OCI-LY7 (cell line): ENCODE measurements around the gene SPPL3.

ENCODE experiments used
- CTCF ChIP-seq: fragments of 200-600 bp; sonication (generic); conservative IDR thresholded peaks from 2 replicates; pipeline ENCODE4 v1.5.1; 2014; ENCODE audit warnings: mild to moderate bottlenecking, antibody characterized with exemption, low read length, moderate library complexity, mixed read lengths
- EZH2phosphoT487 ChIP-seq: fragments of 200-600 bp; sonication (generic); IDR thresholded peaks from 2 replicates; pipeline ENCODE4 v1.6.1; 2018; ENCODE audit warnings: low read depth, borderline replicate concordance, mild to moderate bottlenecking, mixed run types, antibody characterized with exemption, low read length, moderate library complexity, mixed read lengths

GRCh38 chr12:120938496-120938895, 34.3 kb upstream of the SPPL3 start:
- no peak for TF ChIP-seq CTCF
- no peak for TF ChIP-seq EZH2phosphoT487
